Chondrocyte (in vitro differentiated cells): Measurements from ENCODE around the gene KLHDC10. TPM values are rescaled to one million over a fixed set of nuclear protein-coding genes. Genes with fewer than 3 reads are reported as not detected.
"Not testable (repeated sequence)": the region's sequence is repeated elsewhere in the genome, so short reads cannot be mapped to it uniquely, and the experiment has no call there.

ENCODE experiments used
- DNase-seq: peaks from one replicate; pipeline ENCODE4 v3.0.0; 2021; ENCODE audit warnings: mixed read lengths, low spot score
- H3K27ac Mint-ChIP-seq: one replicate; pipeline ENCODE4 v1.8.0; 2021; ENCODE audit warnings: mild to moderate bottlenecking, moderate library complexity, mixed read lengths; ENCODE audit not compliant: unreplicated experiment
- H3K27me3 Mint-ChIP-seq: 2 replicates; pipeline ENCODE4 v1.8.0; 2021; ENCODE audit warnings: low read depth, mixed read lengths
- H3K36me3 Mint-ChIP-seq: 2 replicates; pipeline ENCODE4 v1.8.0; 2021; ENCODE audit warnings: low read depth, mixed read lengths
- H3K4me1 Mint-ChIP-seq: 2 replicates; pipeline ENCODE4 v1.8.0; 2021; ENCODE audit warnings: low read depth, mild to moderate bottlenecking, mixed read lengths
- H3K4me3 Mint-ChIP-seq: one replicate; pipeline ENCODE4 v1.8.0; 2021; ENCODE audit warnings: mild to moderate bottlenecking, moderate library complexity, mixed read lengths; ENCODE audit not compliant: unreplicated experiment
- H3K9me3 Mint-ChIP-seq: 2 replicates; pipeline ENCODE4 v1.8.0; 2021; ENCODE audit warnings: low read depth, mixed read lengths
- CTCF ChIP-seq: fragments of 200-600 bp; sonication (generic); IDR thresholded peaks from 2 replicates; pipeline ENCODE4 v1.5.0; 2021; ENCODE audit warnings: antibody characterized with exemption, mild to moderate bottlenecking, moderate library complexity
- total RNA-seq: library from RNA; stranded (reverse); gene quantifications from 3 replicates; pipeline ENCODE4 v1.2.1, GENCODE V29; 2021

The KLHDC10 gene
- total RNA-seq, 1 donor from 2014 or later: 28.0 TPM

GRCh38 chr7:130084037-130084875, 13.9 kb downstream of the KLHDC10 start:
- Mint-ChIP-seq H3K27me3 (no peaks in the 10 kb centered on the region), H3K27ac (peak overlapping the region; percentile 50), H3K4me1 (peaks cover 29% of the 10 kb centered on the region), H3K4me3 (no peak overlapping the region), H3K9me3 (peaks cover 3% of the 10 kb centered on the region), H3K36me3 (peaks cover 2% of the 10 kb centered on the region)
- DNase-seq: no peak
- peak; percentile 75 for TF ChIP-seq CTCF

- H3K4me1 Mint-ChIP-seq: peaks cover 29% of the 10 kb centered on the region
- H3K4me3 Mint-ChIP-seq, H3K27ac Mint-ChIP-seq, DNase-seq, H3K27me3 Mint-ChIP-seq, H3K9me3 Mint-ChIP-seq, H3K36me3 Mint-ChIP-seq: not testable (repeated sequence)
Observed at GRCh38 chr7:130085235-130085634, 14.9 kb downstream of the KLHDC10 start.

GRCh38 chr7:130086938-130087337, 16.6 kb downstream of the KLHDC10 start:
- H3K27ac Mint-ChIP-seq: peak overlapping the region; percentile 53
- H3K4me3 Mint-ChIP-seq: no peak overlapping the region
- TF ChIP-seq CTCF: no peak
- H3K9me3 Mint-ChIP-seq: peaks cover 3% of the 10 kb centered on the region
- H3K4me1 Mint-ChIP-seq: peaks cover 29% of the 10 kb centered on the region
- peaks cover 2% of the 10 kb centered on the region for H3K36me3 Mint-ChIP-seq
- H3K27me3 Mint-ChIP-seq: no peaks in the 10 kb centered on the region
- no peak for DNase-seq

GRCh38 chr7:130087364-130087763, 17.0 kb downstream of the KLHDC10 start:
- Mint-ChIP-seq H3K9me3 (peaks cover 3% of the 10 kb centered on the region), H3K36me3 (peaks cover 2% of the 10 kb centered on the region), H3K27ac (peak overlapping the region; percentile 53), H3K27me3 (no peaks in the 10 kb centered on the region), H3K4me1 (peaks cover 29% of the 10 kb centered on the region), H3K4me3 (no peak overlapping the region)
- DNase-seq: no peak
- no peak for TF ChIP-seq CTCF

- DNase-seq: no peak
- H3K4me1 Mint-ChIP-seq: peaks cover 9% of the 10 kb centered on the region
- no peaks in the 10 kb centered on the region for H3K27me3 Mint-ChIP-seq
- H3K27ac Mint-ChIP-seq: no peak overlapping the region
- no peak for TF ChIP-seq CTCF
- H3K36me3 Mint-ChIP-seq: no peaks in the 10 kb centered on the region
- H3K4me3 Mint-ChIP-seq: no peak overlapping the region
- H3K9me3 Mint-ChIP-seq: no peaks in the 10 kb centered on the region
Observed at GRCh38 chr7:130090745-130091532, 20.6 kb downstream of the KLHDC10 start.
